GM21786 (cell line): Measurements from ENCODE around the gene LSMEM2.
"Not testable (repeated sequence)": the region's sequence is repeated elsewhere in the genome, so short reads cannot be mapped to it uniquely, and the experiment has no call there.

ENCODE experiments used
- ATAC-seq: cut with Tn5 transposase; IDR thresholded peaks from one replicate; pipeline ENCODE4 v1.9.1; 2021; ENCODE audit not compliant: unreplicated experiment

Gene LSMEM2

GRCh38 chr3:50276762-50277101 lies 2.2 kb upstream of the LSMEM2 start:
- ATAC-seq = no peak

DNA sequence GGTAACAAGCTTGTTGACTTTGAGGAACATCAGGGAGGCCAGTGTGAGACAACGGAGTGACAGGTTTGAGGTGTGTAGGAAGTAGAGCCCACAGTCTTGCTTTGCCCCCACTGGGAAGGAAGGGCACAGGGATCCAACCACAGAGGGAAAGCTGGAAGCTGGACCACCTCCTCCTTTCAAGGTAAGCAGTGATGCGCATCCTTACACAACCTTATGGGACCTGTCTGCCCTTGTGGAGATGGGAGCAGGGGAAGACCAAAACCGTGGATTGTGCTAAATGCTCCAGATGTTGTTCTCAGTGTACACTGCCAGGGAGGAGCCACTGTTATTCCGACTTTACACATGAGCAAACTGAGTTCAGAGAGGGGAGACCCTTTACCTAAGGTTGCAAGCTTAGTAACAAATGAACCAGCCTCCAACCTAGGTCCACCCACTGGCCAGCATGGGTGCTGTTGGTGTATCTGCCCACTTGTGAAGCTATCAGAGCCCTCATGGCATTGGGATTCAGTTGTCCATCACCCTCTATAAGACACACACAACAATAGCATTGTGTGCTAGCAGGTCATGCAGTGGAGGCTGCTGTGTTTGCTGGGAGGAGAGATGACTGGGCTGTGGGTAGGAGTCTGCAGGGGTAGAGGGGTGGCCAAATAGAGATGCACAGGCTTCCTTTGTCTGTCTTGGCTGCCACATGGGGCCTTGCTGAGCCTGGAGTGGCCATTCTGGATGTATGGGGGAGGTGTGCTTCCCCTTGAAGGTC lies 586 bp upstream of the LSMEM2 start:
- ATAC-seq = no peak

GRCh38 chr3:50279255-50280016 lies 549 bp downstream of the LSMEM2 start:
- ATAC-seq = no peak

GRCh38 chr3:50284121-50284520 lies 5.2 kb downstream of the LSMEM2 start:
- not testable (repeated sequence) for ATAC-seq

GRCh38 chr3:50286322-50287227 lies 7.7 kb downstream of the LSMEM2 start:
- no peak for ATAC-seq

- no peak for ATAC-seq
These were observed 8.4 kb downstream of the LSMEM2 start for GRCh38 chr3:50287262-50287661.

DNA sequence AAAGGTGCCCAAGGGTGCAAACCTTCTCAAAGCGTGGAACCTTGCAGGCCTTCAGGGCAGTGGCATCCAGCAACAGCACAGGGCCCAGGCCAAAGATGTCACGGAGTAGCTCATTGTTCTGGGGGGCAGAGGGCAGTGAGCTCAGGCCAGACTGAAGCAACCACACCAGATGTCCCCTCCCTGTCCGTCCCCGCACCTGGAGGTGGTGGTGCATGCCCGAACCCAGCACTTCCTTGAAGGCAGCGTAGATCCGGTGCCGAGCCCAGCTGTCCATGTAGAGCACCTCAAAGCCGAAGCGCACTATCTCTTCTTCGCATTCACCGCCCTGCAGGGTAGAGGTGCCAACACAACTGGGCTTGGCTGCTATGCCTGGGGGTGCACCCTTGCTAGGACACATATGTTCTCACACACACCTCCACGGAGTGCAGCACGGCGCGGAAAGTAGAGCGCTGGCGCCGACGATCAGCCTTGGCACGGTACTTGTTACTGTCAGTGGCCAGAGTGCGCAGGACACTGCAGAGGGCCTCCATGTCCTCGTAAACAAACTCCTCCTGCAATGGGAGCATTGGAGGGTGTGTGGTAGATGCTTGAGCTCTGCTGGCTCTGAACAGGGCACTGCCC lies 9.6 kb downstream of the LSMEM2 start:
- no peak for ATAC-seq

- no peak for ATAC-seq
These were observed 10.2 kb downstream of the LSMEM2 start for GRCh38 chr3:50289130-50289529.

DNA sequence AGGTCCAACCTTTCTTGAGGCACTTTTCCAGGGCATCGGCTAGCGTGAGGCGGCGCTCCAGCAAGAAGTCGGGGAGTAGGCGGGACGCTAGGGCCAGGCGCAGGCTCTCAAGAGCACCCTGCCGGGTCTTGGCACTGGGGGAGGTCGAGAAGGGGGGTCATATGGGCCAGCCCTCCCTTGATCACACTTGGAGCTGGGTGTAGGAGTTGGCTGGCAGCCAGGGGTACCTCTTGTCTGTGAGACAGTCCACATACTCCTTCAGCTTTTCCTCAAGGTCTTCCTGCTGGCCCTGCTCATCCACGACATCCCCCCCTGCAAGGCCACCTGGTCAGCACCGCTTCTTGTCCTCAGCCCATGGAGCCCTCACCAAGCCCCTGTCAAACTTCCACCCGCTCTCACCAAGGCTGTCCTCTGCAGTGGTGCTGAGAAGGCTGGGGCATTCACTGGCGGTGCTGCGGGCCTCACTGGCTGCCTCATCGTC lies 11.3 kb downstream of the LSMEM2 start:
- no peak for ATAC-seq

DNA sequence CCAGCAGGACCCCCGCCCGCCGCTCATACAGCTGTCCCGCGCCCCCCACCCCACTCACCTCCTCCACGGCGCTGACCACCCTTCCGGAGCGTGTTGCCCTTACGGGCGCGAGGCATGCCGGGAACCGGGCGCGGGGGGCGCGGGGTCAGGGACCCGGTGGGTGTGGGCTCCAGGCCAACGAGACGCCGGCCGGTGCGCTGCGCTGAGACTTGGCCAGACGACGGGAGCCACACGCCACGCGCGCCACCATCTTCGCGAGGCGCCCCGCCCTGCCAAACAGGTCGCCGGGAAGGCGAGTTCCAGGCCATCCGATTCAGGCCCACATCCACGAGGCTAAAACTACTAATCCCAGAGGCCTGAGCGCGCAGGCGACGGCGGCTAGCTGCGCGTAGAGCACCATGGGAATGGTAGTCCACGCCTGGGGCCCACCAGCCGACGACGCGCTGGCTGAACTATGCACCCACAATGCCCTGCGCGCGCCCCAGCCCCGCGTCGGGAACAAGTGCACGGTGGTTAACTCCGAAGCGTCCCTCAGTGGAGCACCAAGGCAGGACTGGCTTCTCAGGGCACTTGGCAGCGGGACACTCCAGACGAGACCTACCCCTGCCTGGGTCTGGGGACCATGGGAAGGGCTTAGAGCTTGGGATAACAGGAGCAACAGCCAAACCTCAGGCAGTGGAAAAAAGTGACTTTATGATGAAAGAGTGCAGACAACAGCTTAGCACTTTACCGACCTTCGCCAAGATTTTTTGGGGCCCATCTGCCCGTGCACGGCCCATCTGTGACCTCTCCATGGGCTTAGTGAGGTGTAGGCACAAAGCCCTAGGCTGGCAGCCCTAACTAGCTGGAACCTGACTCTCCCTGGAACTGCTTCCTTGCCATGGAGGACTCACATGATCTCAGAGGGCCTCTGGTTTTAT lies 13.5 kb downstream of the LSMEM2 start, which contains the start of gene IFRD2:
Gene IFRD2, minus strand, starts transcription at position 271 of the 920 bp plus-strand sequence. Its CDS starts 155 bp downstream, at position 116.
- ATAC-seq = peak; percentile 98

- no peak for ATAC-seq
These were observed 14.4 kb downstream of the LSMEM2 start for GRCh38 chr3:50293079-50293801.

DNA sequence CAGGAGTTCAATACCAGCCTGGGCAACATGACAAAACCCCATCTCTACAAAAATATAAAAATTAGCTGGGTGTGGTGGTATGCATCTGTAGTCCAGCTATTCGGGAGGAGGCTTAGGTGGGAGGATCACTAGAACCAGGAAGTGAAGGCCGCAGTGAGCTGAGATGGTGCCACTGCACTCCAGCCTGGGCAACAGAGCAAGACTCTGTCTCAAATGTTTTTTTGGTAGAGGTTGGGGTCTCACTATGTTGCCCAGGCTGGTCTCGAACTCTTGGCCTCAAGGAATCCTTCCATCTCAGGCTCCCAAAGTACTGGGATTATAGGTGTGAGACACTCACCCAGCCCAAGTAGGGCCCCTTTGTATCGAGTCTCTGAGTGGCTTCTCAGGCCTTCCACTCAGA lies 15.2 kb downstream of the LSMEM2 start:
- no peak for ATAC-seq

GRCh38 chr3:50294492-50295403 lies 15.9 kb downstream of the LSMEM2 start:
- ATAC-seq = no peak

DNA sequence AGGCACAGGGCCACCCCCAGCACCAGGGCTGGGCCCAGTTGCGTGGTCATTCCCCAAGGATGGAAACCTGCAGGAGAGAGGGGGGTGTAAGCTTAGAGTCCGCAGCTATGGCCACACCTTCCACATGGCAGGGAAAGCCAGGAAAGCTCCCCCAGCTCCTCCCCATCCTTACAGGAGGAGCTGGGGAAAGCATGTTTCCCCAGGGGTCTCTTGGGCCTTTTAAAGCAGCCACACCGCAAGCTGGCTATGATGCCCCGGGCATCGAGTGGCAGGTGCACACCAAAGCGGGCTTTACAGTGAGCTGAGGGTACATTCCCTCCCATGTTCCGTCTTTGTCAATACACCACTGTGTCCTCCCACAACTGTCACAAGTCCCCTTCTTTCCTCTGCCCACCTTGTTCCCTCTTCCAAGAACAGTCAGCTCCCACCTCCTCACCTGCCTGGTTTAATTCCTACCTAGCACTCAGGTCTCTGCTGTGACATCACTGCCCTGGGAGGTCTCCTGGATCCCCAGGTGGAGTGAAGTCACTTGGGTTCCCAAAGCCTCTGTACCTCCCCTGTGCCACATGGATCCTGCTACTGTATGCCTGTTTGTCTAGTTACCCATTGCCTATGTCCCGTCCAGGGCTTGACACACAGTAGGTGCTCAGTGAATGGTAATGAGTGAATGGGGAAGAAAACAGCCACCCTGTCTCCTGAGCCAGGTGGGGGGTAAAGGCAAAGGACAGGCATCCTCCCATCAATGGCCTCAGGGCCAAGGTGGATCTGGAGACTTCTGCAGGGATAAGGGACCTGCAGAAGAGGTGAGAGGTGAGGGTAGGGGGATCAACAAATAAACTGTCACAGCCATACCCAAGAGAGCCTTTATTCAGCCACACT lies 16.9 kb downstream of the LSMEM2 start:
- ATAC-seq = no peak

GRCh38 chr3:50296721-50297383 lies 18.0 kb downstream of the LSMEM2 start:
- no peak for ATAC-seq

DNA sequence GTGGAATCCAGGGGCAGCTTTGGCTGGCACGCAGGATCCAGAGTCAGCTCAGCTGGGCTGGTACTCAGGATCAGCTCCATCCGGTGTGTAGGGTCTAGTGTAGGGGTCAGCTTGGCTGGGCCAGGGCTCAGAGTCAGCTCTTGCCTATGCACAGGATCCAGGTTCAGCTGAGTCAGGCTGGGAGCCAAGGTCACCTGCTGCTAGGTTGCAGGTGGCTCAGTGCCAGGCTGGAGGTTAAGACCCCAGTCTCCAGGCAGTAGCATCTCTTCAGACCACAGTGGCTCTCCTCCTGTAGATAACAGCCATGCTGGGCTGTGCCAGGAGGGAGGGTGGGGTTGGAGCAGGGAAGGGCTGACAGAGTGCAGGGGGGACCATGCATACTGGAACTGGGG lies 18.5 kb downstream of the LSMEM2 start:
- no peak for ATAC-seq
